IMR-90 (cell line): ENCODE measurements around the gene ZNF410. TPM values are rescaled to one million over a fixed set of nuclear protein-coding genes. Genes with fewer than 3 reads are reported as not detected.

Experiments
- ATAC-seq: fragments of 200-7000 bp; cut with Tn5 transposase; 2 replicates; pipeline ENCODE4 v1.9.1; 2020; ENCODE audit warnings: low read depth, mild to moderate bottlenecking, moderate library complexity
- BruUV-seq: library from RNA; stranded (reverse); fragments of 400-500 nt; replicated peaks from 2 replicates; lab custom pipeline; 2021; lab: Mats Ljungman, UMichigan
- CTCF ChIA-PET: fragments of 300-600 bp; formaldehyde crosslinking; extraction: SDS; loops from one replicate; lab custom pipeline; 2021; ENCODE audit warnings: antibody characterized with exemption; lab: Yijun Ruan, JAX
- POLR2A ChIA-PET: fragments of 300-600 bp; sonication (Branson Sonifier 250); formaldehyde crosslinking; loops from one replicate; lab custom pipeline; 2022; ENCODE audit warnings: antibody characterized with exemption; ENCODE audit not compliant: unreplicated experiment; lab: Charles Lee
- DNase-seq: peaks from one replicate; pipeline ENCODE4 v3.0.0; 2013
- H2AFZ ChIP-seq: replicated peaks from 2 replicates; pipeline ENCODE3; 2013; ENCODE audit warnings: low read length, mild to moderate bottlenecking; ENCODE audit not compliant: poor library complexity
- H2AK5ac ChIP-seq: 2 replicates; pipeline ENCODE4 v1.6.1; 2013; ENCODE audit warnings: low read depth, low read length, inconsistent platforms
- H2AK9ac ChIP-seq: replicated peaks from 2 replicates; pipeline ENCODE3; 2013; ENCODE audit warnings: mild to moderate bottlenecking, low read depth, low read length, moderate library complexity; ENCODE audit not compliant: poor library complexity
- H2BK120ac ChIP-seq: 2 replicates; pipeline ENCODE4 v1.6.1; 2013; ENCODE audit warnings: low read depth, low read length, inconsistent platforms
- H2BK15ac ChIP-seq: 3 replicates; pipeline ENCODE4 v1.6.1; 2013; ENCODE audit warnings: low read depth, low read length, inconsistent platforms
- H2BK20ac ChIP-seq: 2 replicates; pipeline ENCODE4 v1.6.1; 2013; ENCODE audit warnings: low read depth, mild to moderate bottlenecking, inconsistent platforms, low read length, moderate library complexity
- H2BK5ac ChIP-seq: 2 replicates; pipeline ENCODE4 v1.6.1; 2013; ENCODE audit warnings: mild to moderate bottlenecking, low read depth, low read length, inconsistent platforms; ENCODE audit not compliant: poor library complexity, severe bottlenecking
- H3K14ac ChIP-seq: replicated peaks from 2 replicates; pipeline ENCODE4 v1.6.1; 2013; ENCODE audit warnings: low read depth, low read length, inconsistent platforms
- H3K18ac ChIP-seq: 2 replicates; pipeline ENCODE4 v1.6.1; 2013; ENCODE audit warnings: low read depth, low read length, control low read depth
- H3K23ac ChIP-seq: 2 replicates; pipeline ENCODE4 v1.6.1; 2013; ENCODE audit warnings: low read depth, low read length, inconsistent platforms
- H3K27ac ChIP-seq: 2 replicates; pipeline ENCODE4 v1.5.1; 2013; ENCODE audit warnings: mild to moderate bottlenecking, control low read depth, low read length; ENCODE audit not compliant: insufficient read depth
- H3K27me3 ChIP-seq: 2 replicates; pipeline ENCODE4 v1.6.1; 2013; ENCODE audit warnings: low read length; ENCODE audit not compliant: control insufficient read depth, insufficient read depth
- H3K36me3 ChIP-seq: 2 replicates; pipeline ENCODE4 v1.6.1; 2013; ENCODE audit warnings: low read length, mixed read lengths; ENCODE audit not compliant: control insufficient read depth, insufficient read depth
- H3K4ac ChIP-seq: 2 replicates; pipeline ENCODE4 v1.6.1; 2013; ENCODE audit warnings: low read depth, low read length, inconsistent platforms
- H3K4me1 ChIP-seq: 2 replicates; pipeline ENCODE4 v1.6.1; 2013; ENCODE audit warnings: low read length, mixed read lengths; ENCODE audit not compliant: control insufficient read depth, insufficient read depth
- H3K4me2 ChIP-seq: 2 replicates; pipeline ENCODE4 v1.6.1; 2013; ENCODE audit warnings: low read depth, mild to moderate bottlenecking, control low read depth, low read length, moderate library complexity
- H3K4me3 ChIP-seq: 2 replicates; pipeline ENCODE4 v1.5.1; 2013; ENCODE audit warnings: low read depth, mild to moderate bottlenecking, control low read depth, low read length, moderate library complexity; ENCODE audit not compliant: insufficient read depth
- H3K56ac ChIP-seq: 2 replicates; pipeline ENCODE4 v1.6.1; 2013; ENCODE audit warnings: low read length, inconsistent platforms; ENCODE audit not compliant: insufficient read depth; ENCODE audit errors: extremely low read depth
- H3K79me1 ChIP-seq, 2 experiments: 2 replicates each; pipeline ENCODE4 v1.6.1; 2013; ENCODE audit warnings: low read length in 2 of 2, inconsistent platforms in 1 of 2, low read depth in 1 of 2
- H3K9ac ChIP-seq: 2 replicates; pipeline ENCODE4 v1.6.1; 2013; ENCODE audit warnings: low read depth, low read length, control low read depth
- H3K9me1 ChIP-seq: 2 replicates; pipeline ENCODE4 v1.6.1; 2013; ENCODE audit warnings: low read length, inconsistent platforms; ENCODE audit not compliant: insufficient read depth
- H3K9me3 ChIP-seq: 2 replicates; pipeline ENCODE4 v1.6.1; 2013; ENCODE audit warnings: low read length; ENCODE audit not compliant: control insufficient read depth, insufficient read depth
- H4K20me1 ChIP-seq: 2 replicates; pipeline ENCODE4 v1.6.1; 2013; ENCODE audit warnings: low read length, inconsistent platforms; ENCODE audit not compliant: insufficient read depth
- H4K5ac ChIP-seq: 2 replicates; pipeline ENCODE4 v1.6.1; 2013; ENCODE audit warnings: mild to moderate bottlenecking, low read depth, low read length, control low read depth
- H4K8ac ChIP-seq, 2 experiments: 2 replicates each; pipeline ENCODE4 v1.6.1; 2013; ENCODE audit warnings: low read depth in 2 of 2, low read length in 2 of 2, control low read depth in 1 of 2, inconsistent platforms in 1 of 2
- H4K91ac ChIP-seq: 2 replicates; pipeline ENCODE4 v1.6.1; 2013; ENCODE audit warnings: low read depth, low read length, inconsistent platforms; ENCODE audit not compliant: insufficient read depth
- BHLHE40 ChIP-seq: fragments of 150-350 bp; IDR thresholded peaks from 2 replicates; pipeline ENCODE4 v1.6.1; 2016; ENCODE audit warnings: mild to moderate bottlenecking, low read depth, low read length
- WGBS, 2 experiments: methylation state at CpG; one replicate each; pipeline versions ENCODE4 v1.1.5 to v1.1.7; 2013; ENCODE audit warnings: missing lambda C conversion rate in 2 of 2; ENCODE audit not compliant: insufficient read length in 1 of 2; ENCODE audit errors: extremely low coverage in 2 of 2; 5-methylcytosine and 5-hydroxymethylcytosine counted together
- dilution Hi-C: fragments of 300-500 bp; cut with HindIII; formaldehyde crosslinking; loops from one replicate; pipeline ENCODE4 v1.14.3; 2018; ENCODE audit warnings: low sequenced_read_pairs; ENCODE audit not compliant: unreplicated experiment
- in situ Hi-C: fragments of 300-500 bp; cut with MboI; formaldehyde crosslinking; loops from 3 replicates; pipeline ENCODE4 v1.14.3; 2019; ENCODE audit warnings: low sequenced_read_pairs, inconsistent platforms, mixed read lengths
- intact Hi-C: fragments of 100-400 bp; cut with micrococcal nuclease; formaldehyde crosslinking; loops from 2 replicates; pipeline ENCODE4 v1.10.0; 2022
- polyA plus RNA-seq, 3 experiments: library from polyadenylated mRNA; depleted of rRNA; stranded (reverse); fragments of >200 nt; gene quantifications; 2 replicates each; pipeline ENCODE4 v1.2.3, GENCODE V29; 2012; ENCODE audit warnings: low replicate concordance in 1 of 3
- total RNA-seq: library from RNA; depleted of rRNA; stranded (reverse); fragments of >200 nt; gene quantifications from 2 replicates; pipeline ENCODE4 v1.2.3, GENCODE V29; 2012

The ZNF410 gene
- total and polyA plus RNA-seq, 2 of the 4 experiments (the other 2 are of a cell fraction) = 27.9 to 89.1 TPM

GRCh38 chr14:73861073-73861472 lies 25.6 kb upstream of the ZNF410 start:
- POLR2A ChIA-PET = no interaction called here
- CTCF ChIA-PET = interaction anchor here (0.6 kb wide), 1 partner anchor 44 kb away, joined by 4 read pairs; no protein-coding TSS in a partner anchor

More at GRCh38 chr14:73861073-73861472, 25.6 kb upstream of the ZNF410 start:
- Histone ChIP-seq H3K79me1 (peaks cover 0 to 5% of the 10 kb centered on the region in 2 experiments; a peak in 3 of 4 replicates), H4K91ac (no peak overlapping the region), H4K8ac (no peak overlapping the region), H3K4me2 (no peak overlapping the region), H2BK120ac (no peak overlapping the region), H3K4me3 (no peak overlapping the region), H3K9ac (no peak overlapping the region), H3K4ac (no peak overlapping the region), H2BK5ac (no peak overlapping the region), H4K5ac (no peak overlapping the region), H3K9me1 (0 out of 2 replicates have a peak, but pooled peaks cover 3% of the 10 kb centered on the region), H2AK9ac (no peak overlapping the region), H3K23ac (no peak overlapping the region), H2AK5ac (no peak overlapping the region), H3K27ac (no peak overlapping the region), H4K20me1 (no peaks in the 10 kb centered on the region), H2BK20ac (no peak overlapping the region), H3K56ac (no peak overlapping the region), H3K36me3 (peaks cover 12% of the 10 kb centered on the region), H3K4me1 (peaks cover 3% of the 10 kb centered on the region), H3K9me3 (no peaks in the 10 kb centered on the region), H3K14ac (no peak overlapping the region), H2BK15ac (no peak overlapping the region), H3K18ac (no peak overlapping the region), H2AFZ (no peak overlapping the region), H3K27me3 (no peaks in the 10 kb centered on the region)
- intact Hi-C loops (loop anchor here (10.0 kb wide), 1 partner anchor 136 kb away; no protein-coding TSS in a partner anchor), dilution Hi-C loops (no loop called here), in situ Hi-C loops (no loop called here)
- ATAC-seq = no peak
- no peak for TF ChIP-seq BHLHE40
- no peak for DNase-seq
- 100% methylated on average over 1 of the region's 5 CpGs; no CpG with 5 or more reads in 1 of the 2 experiments for WGBS, 2 experiments
- BruUV-seq = no TSS peak
